Effector CD4-positive, alpha-beta T cell (primary cell): ENCODE results near the gene RALGPS2.
"Not testable (repeated sequence)": the region's sequence is repeated elsewhere in the genome, so short reads cannot be mapped to it uniquely, and the experiment has no call there.

ENCODE experiments used
- DNase-seq: peaks from one replicate; pipeline ENCODE4 v3.0.0-alpha.2; 2020

Gene RALGPS2

GRCh38 chr1:178725466-178726086 lies 532 bp downstream of the RALGPS2 start:
- DNase-seq: peak; percentile 4

- DNase-seq: peak; percentile 29
Observed at GRCh38 chr1:178726087-178726517, 1.1 kb downstream of the RALGPS2 start.

- no peak for DNase-seq
Observed at GRCh38 chr1:178726545-178726944, 1.5 kb downstream of the RALGPS2 start.

DNA sequence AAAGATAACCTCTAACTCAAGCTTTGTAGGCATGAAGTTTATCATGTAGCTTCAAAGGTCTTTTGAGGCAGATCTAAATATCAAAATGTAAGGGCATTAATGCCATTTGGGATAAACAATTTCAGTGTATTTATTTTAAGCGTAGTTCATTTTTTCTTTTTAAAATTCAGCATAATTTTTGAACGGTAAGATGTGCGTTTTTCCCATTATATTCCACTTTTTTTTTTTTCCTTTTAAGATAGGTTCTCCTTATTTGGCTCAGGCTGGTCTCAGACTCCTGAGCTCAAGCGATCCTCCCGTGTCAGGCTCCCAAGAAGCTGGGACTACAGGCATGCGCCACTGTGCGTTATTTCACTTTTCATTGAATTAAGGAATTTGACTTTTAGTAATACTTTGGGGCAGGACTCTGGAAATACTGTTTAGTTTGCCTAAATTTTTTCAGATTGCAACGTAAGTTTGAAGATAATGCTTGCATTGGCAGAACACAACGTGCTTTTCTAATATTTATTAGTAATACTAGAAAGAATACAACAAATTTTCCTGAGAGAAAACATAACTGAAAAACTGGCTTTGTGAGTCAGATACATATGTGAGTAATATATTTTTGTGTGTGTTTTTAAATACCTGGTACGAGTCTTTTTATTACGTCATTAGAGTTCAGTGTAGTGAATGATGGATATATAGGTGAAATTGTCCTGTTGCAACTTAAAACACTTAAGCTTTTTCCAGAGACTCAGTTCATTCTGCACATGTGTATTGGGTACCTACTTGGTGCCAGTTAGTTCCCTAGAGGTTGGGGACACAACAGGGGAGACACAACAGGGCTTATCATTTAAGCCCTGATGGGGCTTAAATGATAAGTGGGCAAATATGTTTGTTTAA lies 2.2 kb downstream of the RALGPS2 start:
- no peak for DNase-seq

DNA sequence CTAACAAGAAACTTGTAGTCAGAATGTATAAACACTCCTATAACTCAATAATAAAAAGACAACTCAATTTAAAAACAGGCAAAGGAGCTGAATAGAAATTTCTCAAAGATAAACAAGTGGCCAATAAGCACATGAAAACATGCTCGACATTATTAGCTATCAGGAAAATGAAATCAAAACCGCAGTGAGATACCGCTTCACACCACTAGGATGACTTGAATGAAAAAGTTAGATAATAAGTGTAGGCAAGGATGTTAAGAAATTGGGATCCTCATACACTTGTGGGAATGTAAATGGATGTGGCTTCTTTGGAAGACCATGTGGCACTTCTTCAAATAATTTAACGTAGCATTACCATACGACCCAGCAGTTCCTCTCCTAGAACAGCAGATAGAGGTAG lies 8.9 kb downstream of the RALGPS2 start:
- no peak for DNase-seq

DNA sequence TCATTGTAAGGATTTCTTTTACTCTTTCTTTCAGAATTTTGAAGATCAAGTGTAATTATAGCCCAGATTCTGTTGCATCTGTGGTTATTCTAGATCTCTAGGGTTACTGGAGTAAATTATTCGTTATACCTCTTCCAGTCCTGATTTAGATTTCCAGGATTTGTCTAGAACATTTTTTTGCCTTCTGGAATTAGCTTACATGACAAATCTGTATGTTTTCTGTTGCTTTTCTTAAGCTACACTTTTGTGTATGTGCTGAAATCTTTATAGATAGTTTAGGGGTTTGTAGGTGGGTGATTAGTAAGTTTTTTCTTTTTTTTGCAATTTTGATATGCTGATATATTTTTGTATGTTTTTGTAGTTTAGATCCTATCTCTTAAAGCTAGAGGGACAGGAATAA lies 13.7 kb downstream of the RALGPS2 start:
- DNase-seq: no peak

DNA sequence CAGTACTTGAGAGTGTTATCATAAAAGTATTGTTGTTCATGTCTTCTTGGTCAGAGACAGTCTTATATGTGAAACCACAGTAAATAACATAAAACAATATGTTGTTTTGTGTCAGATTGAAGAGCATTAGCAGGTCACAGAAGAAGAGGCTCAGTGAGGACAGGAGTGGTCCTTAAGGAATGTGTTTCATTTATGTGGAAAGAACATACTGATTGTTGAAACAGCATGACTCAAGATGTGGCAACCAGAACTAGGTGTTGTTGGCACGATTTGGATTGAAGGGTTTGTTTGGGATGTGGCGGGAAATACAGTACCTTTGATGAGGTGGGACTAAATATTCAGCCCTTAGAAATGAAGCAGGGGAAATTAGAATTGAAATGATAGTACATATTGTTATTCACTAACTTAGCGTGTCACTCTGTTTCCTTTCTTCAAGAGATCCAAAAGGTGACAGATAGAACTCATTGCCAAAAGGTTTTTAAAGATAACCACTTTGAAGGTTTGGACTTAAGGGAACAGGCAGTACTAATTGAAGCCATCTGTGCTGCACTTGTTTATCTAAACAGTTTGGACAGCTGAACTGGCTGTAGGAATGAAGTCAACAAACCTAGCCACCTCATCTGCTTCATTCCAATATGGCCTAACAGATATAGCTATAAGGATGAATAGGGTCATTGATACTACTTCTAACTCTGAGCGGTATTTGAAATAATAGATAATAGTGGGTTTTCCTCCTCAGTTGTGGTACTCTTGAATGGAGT lies 14.4 kb downstream of the RALGPS2 start:
- DNase-seq: no peak

GRCh38 chr1:178740491-178740890 lies 15.4 kb downstream of the RALGPS2 start:
- DNase-seq: no peak

GRCh38 chr1:178740924-178741323 lies 15.9 kb downstream of the RALGPS2 start:
- DNase-seq: no peak

- no peak for DNase-seq
Observed at GRCh38 chr1:178743801-178744200, 18.8 kb downstream of the RALGPS2 start.

- no peak for DNase-seq
Observed at GRCh38 chr1:178745260-178745659, 20.2 kb downstream of the RALGPS2 start.

GRCh38 chr1:178746345-178746744 lies 21.3 kb downstream of the RALGPS2 start:
- DNase-seq: no peak

GRCh38 chr1:178747361-178747760 lies 22.3 kb downstream of the RALGPS2 start:
- not testable (repeated sequence) for DNase-seq

DNA sequence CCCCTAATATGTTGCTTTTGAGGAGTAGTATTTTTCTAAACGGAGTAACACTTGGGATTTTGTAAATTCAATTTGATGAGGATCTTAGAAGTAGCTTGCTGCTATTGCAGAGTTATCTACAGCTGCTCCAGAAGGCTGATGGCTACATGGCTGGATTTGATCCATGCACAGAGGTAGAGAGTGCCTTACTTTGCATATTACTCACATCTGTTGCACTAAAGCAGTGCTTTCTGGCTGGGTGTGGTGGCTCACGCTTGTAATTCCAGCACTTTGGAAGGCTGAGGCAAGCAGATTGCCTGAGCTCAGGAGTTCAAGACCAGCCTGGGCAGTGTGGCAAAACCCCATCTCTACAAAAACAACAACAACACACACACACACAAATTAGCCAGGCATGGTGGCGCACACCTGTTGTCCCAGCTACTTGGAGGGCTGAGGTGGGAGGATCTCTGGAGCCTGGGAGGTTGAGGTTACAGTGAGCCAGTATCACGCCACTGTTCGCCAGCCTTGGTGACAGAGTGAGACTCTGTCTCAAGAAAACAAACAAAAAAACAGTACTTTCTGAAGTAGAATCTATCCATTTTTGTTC lies 24.6 kb downstream of the RALGPS2 start:
- no peak for DNase-seq

DNA sequence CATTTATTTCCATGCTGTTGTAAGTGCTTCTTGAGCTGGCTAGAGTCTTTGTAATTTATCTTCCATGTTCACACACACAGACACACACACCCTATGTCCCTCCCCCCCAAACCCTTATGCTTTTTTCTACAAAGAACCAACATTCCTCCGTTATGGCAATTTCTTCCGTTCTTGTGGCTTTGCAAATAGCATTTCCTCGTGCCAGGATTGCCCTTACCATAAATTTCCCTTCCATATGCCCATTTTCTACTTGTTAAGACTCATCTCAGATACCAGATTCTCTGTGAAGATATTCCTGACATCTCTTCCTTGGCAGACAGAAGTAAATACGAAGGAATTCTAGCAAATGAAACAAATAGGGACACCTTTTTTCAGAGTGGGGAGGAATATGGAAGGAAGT lies 26.0 kb downstream of the RALGPS2 start:
- DNase-seq: no peak

DNA sequence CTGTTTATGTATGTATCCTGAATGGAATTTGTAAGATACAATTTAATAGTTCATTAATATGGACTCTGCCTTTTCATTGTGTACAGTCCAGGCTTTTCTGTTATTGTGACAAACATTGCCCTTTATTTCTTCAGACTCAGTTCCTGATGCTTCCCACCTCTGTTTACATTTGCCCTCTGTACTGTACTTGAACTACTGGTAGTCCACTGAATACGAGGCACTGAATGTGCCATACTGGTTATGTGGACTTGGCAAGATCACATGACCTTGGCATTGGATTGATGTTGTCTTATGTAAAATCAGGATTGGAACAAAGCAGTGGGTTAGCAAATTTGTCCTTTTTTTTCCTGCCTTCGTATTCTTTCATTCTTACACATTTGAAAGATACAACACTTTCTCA lies 27.8 kb downstream of the RALGPS2 start:
- DNase-seq: no peak

GRCh38 chr1:178754655-178755256 lies 29.7 kb downstream of the RALGPS2 start:
- not testable (repeated sequence) for DNase-seq

- DNase-seq: peak; percentile 2
Observed at GRCh38 chr1:178768423-178768822, 43.4 kb downstream of the RALGPS2 start.

- no peak for DNase-seq
Observed at GRCh38 chr1:178772952-178773351, 47.9 kb downstream of the RALGPS2 start.

DNA sequence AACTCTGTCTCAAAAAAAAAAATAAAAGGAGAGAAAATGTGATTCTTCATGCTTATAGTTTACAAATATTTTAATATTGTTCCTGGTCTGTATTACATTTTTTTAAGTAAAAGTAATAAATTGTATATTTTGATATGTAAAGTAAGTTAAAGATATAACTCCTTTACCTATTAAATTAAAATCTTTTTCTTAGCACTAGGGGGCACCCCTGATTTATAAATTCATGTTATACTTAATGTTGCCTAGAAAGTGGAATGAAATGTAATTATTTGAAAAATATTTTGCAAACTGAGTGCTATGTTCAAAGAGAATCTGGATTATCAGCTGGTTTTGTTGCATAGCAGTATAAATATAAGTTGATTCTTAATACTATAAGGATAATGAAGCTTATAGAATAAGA lies 49.2 kb downstream of the RALGPS2 start:
- DNase-seq: no peak

- DNase-seq: no peak
Observed at GRCh38 chr1:178776553-178776952, 51.5 kb downstream of the RALGPS2 start.

GRCh38 chr1:178781533-178782330 lies 56.7 kb downstream of the RALGPS2 start:
- no peak for DNase-seq
